GM21447 (cell line): ENCODE results near the gene PRRT1B.
"Not testable (repeated sequence)": the region's sequence is repeated elsewhere in the genome, so short reads cannot be mapped to it uniquely, and the experiment has no call there.

Experiments
- ATAC-seq: cut with Tn5 transposase; IDR thresholded peaks from one replicate; pipeline ENCODE4 v1.9.1; 2021; ENCODE audit not compliant: unreplicated experiment

The PRRT1B gene

GRCh38 chr9:131545003-131545785 lies at the start of gene PRRT1B:
TSS of gene PRRT1B (plus strand) at chr9:131545523. CDS start at chr9:131545616, 93 bp downstream.
- no peak for ATAC-seq

- ATAC-seq = no peak
These were observed 49.5 kb upstream of the PRRT1B start for GRCh38 chr9:131495785-131496184.

- ATAC-seq = no peak
These were observed 48.4 kb upstream of the PRRT1B start for GRCh38 chr9:131496844-131497405.

GRCh38 chr9:131499254-131499767 lies 46.0 kb upstream of the PRRT1B start:
- ATAC-seq = no peak

GRCh38 chr9:131500377-131500776 lies 44.9 kb upstream of the PRRT1B start:
- no peak for ATAC-seq

- ATAC-seq = no peak
These were observed 44.3 kb upstream of the PRRT1B start for GRCh38 chr9:131500939-131501541.

GRCh38 chr9:131502781-131503625 lies 42.3 kb upstream of the PRRT1B start, which contains the start of gene POMT1:
TSS of gene POMT1 (plus strand) at chr9:131502918. CDS start at chr9:131504219, 1,301 bp downstream.
- ATAC-seq = peak; percentile 70

GRCh38 chr9:131503626-131504465 lies 41.5 kb upstream of the PRRT1B start:
- peak; percentile 12 for ATAC-seq

- no peak for ATAC-seq
These were observed 40.3 kb upstream of the PRRT1B start for GRCh38 chr9:131505012-131505411.

- no peak for ATAC-seq
These were observed 33.9 kb upstream of the PRRT1B start for GRCh38 chr9:131511416-131511815.

- ATAC-seq = no peak
These were observed 33.4 kb upstream of the PRRT1B start for GRCh38 chr9:131511880-131512279.

GRCh38 chr9:131513177-131513576 lies 32.1 kb upstream of the PRRT1B start:
- ATAC-seq = no peak

GRCh38 chr9:131515559-131516031 lies 29.7 kb upstream of the PRRT1B start:
- not testable (repeated sequence) for ATAC-seq

- ATAC-seq = no peak
These were observed 29.2 kb upstream of the PRRT1B start for GRCh38 chr9:131516100-131516499.

- no peak for ATAC-seq
These were observed 28.4 kb upstream of the PRRT1B start for GRCh38 chr9:131516930-131517329.

GRCh38 chr9:131517761-131518190 lies 27.5 kb upstream of the PRRT1B start:
- ATAC-seq = no peak

GRCh38 chr9:131518553-131518952 lies 26.8 kb upstream of the PRRT1B start:
- no peak for ATAC-seq

- ATAC-seq = no peak
These were observed 24.8 kb upstream of the PRRT1B start for GRCh38 chr9:131520503-131520902.

- ATAC-seq = no peak
These were observed 24.1 kb upstream of the PRRT1B start for GRCh38 chr9:131521203-131521602.

GRCh38 chr9:131521822-131522221 lies 23.5 kb upstream of the PRRT1B start:
- no peak for ATAC-seq
